HCT116 (cell line): ENCODE measurements around the gene POMGNT1. TPM values are rescaled to one million over a fixed set of nuclear protein-coding genes. Genes with fewer than 3 reads are reported as not detected.

Experiments
- ATAC-seq: fragments of 200-7000 bp; cut with Tn5 transposase; 2 replicates; pipeline ENCODE4 v1.9.1; 2020; ENCODE audit warnings: mild to moderate bottlenecking, moderate library complexity
- BruUV-seq: library from RNA; stranded (reverse); fragments of 400-500 nt; replicated peaks from 2 replicates; lab custom pipeline; 2021; lab: Mats Ljungman, UMichigan
- CTCF ChIA-PET: fragments of 300-600 bp; sonication (Branson Sonifier 250); formaldehyde crosslinking; loops from one replicate; lab custom pipeline; 2021; ENCODE audit warnings: antibody characterized with exemption; lab: Charles Lee
- POLR2A ChIA-PET: fragments of 300-600, 350-600 bp; sonication (Branson Sonifier 250); formaldehyde crosslinking; loops from one replicate; lab custom pipeline; 2021; ENCODE audit warnings: antibody characterized with exemption; lab: Charles Lee
- RAD21 ChIA-PET, 2 experiments: fragments of 300-600 bp; sonication (Branson Sonifier 250); formaldehyde crosslinking; loops; one replicate each; lab custom pipeline; 2023; ENCODE audit warnings: low total read pairs in 2 of 2; ENCODE audit not compliant: uncharacterized antibody in 2 of 2, unreplicated experiment in 2 of 2, low non-redundant PET in 1 of 2; lab: Charles Lee
- DNase-seq: peaks from one replicate; pipeline ENCODE4 v3.0.0-alpha.2; 2010; ENCODE audit warnings: low read depth, low spot score
- H2AFZ ChIP-seq: fragments of 200-600 bp; shearing (Covaris generic), sonication (generic); 2 replicates; pipeline ENCODE4 v1.6.1; 2017; ENCODE audit warnings: low read depth, mixed run types, mixed read lengths, antibody characterized with exemption, low read length; ENCODE audit not compliant: poor library complexity, severe bottlenecking
- H3K27ac ChIP-seq: 2 replicates; pipeline ENCODE4 v1.5.1; 2012; ENCODE audit warnings: low read depth, low read length
- H3K27me3 ChIP-seq: fragments of 200-600 bp; sonication (generic); 2 replicates; pipeline ENCODE4 v1.6.1; 2016; ENCODE audit warnings: mixed run types, low read length, mixed read lengths; ENCODE audit not compliant: insufficient read depth
- H3K36me3 ChIP-seq, 2 experiments: fragments of 200-500 bp in 1 of 2; fragments of 200-600 bp in 1 of 2; sonication (Bioruptor generic) in 1 of 2; sonication (generic) in 1 of 2; 2 replicates each; pipeline versions ENCODE4 v1.5.1 to v1.6.1; 2014 to 2016; ENCODE audit warnings: low read length in 2 of 2, inconsistent platforms in 1 of 2, mixed read lengths in 1 of 2, mixed run types in 1 of 2; ENCODE audit not compliant: insufficient read depth in 2 of 2, control insufficient read depth in 1 of 2
- H3K4me1 ChIP-seq, 2 experiments: fragments of 200-600 bp in 1 of 2; sonication (generic) in 1 of 2; 2 replicates each; pipeline versions ENCODE4 v1.5.1 to v1.6.1; 2012 to 2017; ENCODE audit warnings: low read length in 2 of 2, inconsistent platforms in 1 of 2, mild to moderate bottlenecking in 1 of 2, mixed read lengths in 1 of 2, mixed run types in 1 of 2, moderate library complexity in 1 of 2; ENCODE audit not compliant: insufficient read depth in 2 of 2, control insufficient read depth in 1 of 2
- H3K4me2 ChIP-seq: fragments of 200-600 bp; sonication (generic); 2 replicates; pipeline ENCODE4 v1.6.1; 2017; ENCODE audit warnings: mixed run types, low read length, mixed read lengths
- H3K4me3 ChIP-seq, 2 experiments: fragments of 200-600 bp in 1 of 2; sonication (generic) in 1 of 2; replicated peaks in 1 of 2; 2 replicates each; pipeline ENCODE4 v1.5.1; 2011 to 2016; ENCODE audit warnings: low read length in 2 of 2, control low read depth in 1 of 2, low read depth in 1 of 2, mild to moderate bottlenecking in 1 of 2, mixed read lengths in 1 of 2, mixed run types in 1 of 2
- H3K79me2 ChIP-seq: fragments of 200-600 bp; sonication (generic); 2 replicates; pipeline ENCODE4 v1.6.1; 2017; ENCODE audit warnings: mild to moderate bottlenecking, mixed run types, low read length, moderate library complexity, mixed read lengths; ENCODE audit not compliant: insufficient read depth
- H3K9ac ChIP-seq: fragments of 200-600 bp; sonication (generic); 2 replicates; pipeline ENCODE4 v1.6.1; 2016; ENCODE audit warnings: low read length, mixed read lengths
- H3K9me2 ChIP-seq: fragments of 200-600 bp; sonication (generic), shearing (Covaris generic); 2 replicates; pipeline ENCODE4 v1.6.1; 2017; ENCODE audit warnings: mixed run types, mild to moderate bottlenecking, moderate library complexity; ENCODE audit not compliant: insufficient read depth
- H3K9me3 ChIP-seq, 2 experiments: fragments of 200-500 bp in 1 of 2; fragments of 200-600 bp in 1 of 2; sonication (Bioruptor generic) in 1 of 2; sonication (generic) in 1 of 2; 2 replicates each; pipeline ENCODE4 v1.6.1; 2014 to 2017; ENCODE audit warnings: low read length in 2 of 2, mixed read lengths in 2 of 2, inconsistent platforms in 1 of 2, low read depth in 1 of 2, mild to moderate bottlenecking in 1 of 2, mixed run types in 1 of 2, moderate library complexity in 1 of 2; ENCODE audit not compliant: control insufficient read depth in 1 of 2, insufficient read depth in 1 of 2
- H4K20me1 ChIP-seq: fragments of 200-600 bp; sonication (generic), shearing (Covaris generic); 2 replicates; pipeline ENCODE4 v1.6.1; 2017; ENCODE audit warnings: mixed run types, mild to moderate bottlenecking, moderate library complexity; ENCODE audit not compliant: insufficient read depth
- EGR1 ChIP-seq: IDR thresholded peaks from 2 replicates; pipeline ENCODE4 v1.6.1; 2012; ENCODE audit warnings: low read depth
- ELF1 ChIP-seq: IDR thresholded peaks from 2 replicates; pipeline ENCODE4 v1.6.1; 2012; ENCODE audit warnings: low read depth, borderline replicate concordance
- EZH2 ChIP-seq: fragments of 200-600 bp; sonication (generic); IDR thresholded peaks from 2 replicates; pipeline ENCODE4 v1.6.1; 2017; ENCODE audit warnings: antibody characterized with exemption, mixed run types
- FOSL1 ChIP-seq: IDR thresholded peaks from 2 replicates; pipeline ENCODE4 v1.6.1; 2012; ENCODE audit warnings: low read depth
- POLR2A ChIP-seq: IDR thresholded peaks from 2 replicates; pipeline ENCODE4 v1.7.0; 2011; ENCODE audit warnings: borderline replicate concordance; ENCODE audit not compliant: insufficient read depth, insufficient read length; ENCODE audit errors: extremely low read depth
- POLR2AphosphoS5 ChIP-seq: IDR thresholded peaks from 2 replicates; pipeline ENCODE4 v1.6.1; 2011; ENCODE audit warnings: mild to moderate bottlenecking, low read depth, low read length, moderate library complexity
- SP1 ChIP-seq: IDR thresholded peaks from 2 replicates; pipeline ENCODE4 v1.6.1; 2012; ENCODE audit warnings: low read depth
- SRF ChIP-seq: IDR thresholded peaks from 2 replicates; pipeline ENCODE4 v1.6.1; 2012; ENCODE audit warnings: low read depth
- TCF7L2 ChIP-seq: IDR thresholded peaks from 2 replicates; pipeline ENCODE4 v1.7.0; 2011; ENCODE audit warnings: borderline replicate concordance, inconsistent platforms; ENCODE audit not compliant: insufficient read depth, insufficient read length; ENCODE audit errors: extremely low read depth
- YY1 ChIP-seq: IDR thresholded peaks from 2 replicates; pipeline ENCODE4 v1.6.1; 2011; ENCODE audit warnings: low read length, low read depth, moderate library complexity, mild to moderate bottlenecking; ENCODE audit not compliant: insufficient replicate concordance; ENCODE audit errors: extremely low read depth
- ZFX ChIP-seq: fragments of 450-650 bp; IDR thresholded peaks from 2 replicates; pipeline ENCODE4 v1.6.1; 2017
- ZNF274 ChIP-seq: fragments of 200-500 bp; sonication (Bioruptor generic); IDR thresholded peaks from 2 replicates; pipeline ENCODE4 v1.6.1; 2014; ENCODE audit warnings: mild to moderate bottlenecking, low read depth, low read length, inconsistent platforms
- intact Hi-C: fragments of 100-400 bp; cut with micrococcal nuclease; formaldehyde crosslinking; loops from 2 replicates; pipeline ENCODE4 v1.10.0; 2022
- total RNA-seq: library from RNA; stranded (reverse); gene quantifications from one replicate; pipeline ENCODE4 v1.2.1, GENCODE V29; 2021; ENCODE audit not compliant: unreplicated experiment
- TF ChIP-seq, protein P1 (sequence below): IDR thresholded peaks from 2 replicates; pipeline ENCODE4 v1.6.1; 2012
- TF ChIP-seq, protein P2 (sequence below), 3 experiments: fragments of 200-600 bp in 1 of 3; sonication (generic) in 1 of 3; IDR thresholded peaks in 2 of 3; conservative IDR thresholded peaks in 1 of 3; 2 replicates each; pipeline ENCODE4 v1.5.1; 2012 to 2017; ENCODE audit warnings: low read depth in 2 of 3, low read length in 2 of 3, antibody characterized with exemption in 1 of 3, borderline replicate concordance in 1 of 3, control low read depth in 1 of 3, mild to moderate bottlenecking in 1 of 3, mixed read lengths in 1 of 3, mixed run types in 1 of 3, moderate library complexity in 1 of 3; ENCODE audit not compliant: insufficient read depth in 1 of 3
- TF ChIP-seq, protein P3 (sequence below): IDR thresholded peaks from 2 replicates; pipeline ENCODE4 v1.6.1; 2012; ENCODE audit warnings: low read depth
- TF ChIP-seq, protein P4 (sequence below): IDR thresholded peaks from 2 replicates; pipeline ENCODE4 v1.6.1; 2012

The POMGNT1 gene
- total RNA-seq, 1 experiment from 2014 or later = 97.7 TPM

DNA sequence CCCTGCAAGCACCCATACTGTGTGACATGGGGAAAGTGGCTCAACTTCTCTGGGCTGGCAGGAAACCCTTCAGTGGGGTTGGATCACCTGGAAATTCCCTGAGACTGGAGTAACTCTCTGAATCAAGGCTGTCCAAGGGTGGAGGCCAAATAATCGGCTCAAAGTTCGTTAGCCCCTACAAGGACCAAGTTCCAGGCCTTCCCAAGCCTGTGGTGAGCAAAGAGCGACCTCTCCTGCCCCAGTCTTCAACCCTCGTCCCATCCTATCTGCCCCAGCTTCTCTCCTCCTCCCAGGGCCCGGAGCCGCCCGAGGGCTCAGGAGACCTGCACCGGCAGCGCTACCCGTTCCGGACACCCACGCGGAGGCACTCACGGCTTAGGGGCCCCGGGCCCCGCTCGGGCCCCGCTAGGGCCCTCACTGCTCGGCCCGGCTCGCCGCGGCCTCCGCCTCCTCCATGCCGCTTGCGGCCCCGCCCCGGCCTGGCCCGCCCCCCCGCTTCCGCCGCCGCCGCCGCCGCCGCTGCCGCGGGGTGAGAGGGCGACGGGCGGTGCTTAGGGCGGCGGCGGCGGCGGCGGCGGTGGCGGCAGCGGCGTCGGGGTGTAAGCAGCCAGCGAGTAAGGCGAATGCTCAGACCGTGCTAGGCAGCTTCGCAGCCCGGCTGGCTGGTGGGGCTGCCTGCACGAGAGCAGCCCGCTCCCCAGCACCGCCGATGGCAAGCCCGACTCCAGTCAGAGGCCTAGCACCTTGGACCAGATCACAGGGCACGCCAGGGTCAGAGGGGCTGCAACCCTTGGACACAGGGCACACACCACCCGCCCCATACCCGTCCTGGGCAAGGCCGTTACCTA lies at the start of gene POMGNT1 (continued):
- no peak for TF ChIP-seq SP1
- TF ChIP-seq EZH2 = no peak
- peak; percentile 40 for TF ChIP-seq POLR2A
- TF ChIP-seq, protein P1, sequence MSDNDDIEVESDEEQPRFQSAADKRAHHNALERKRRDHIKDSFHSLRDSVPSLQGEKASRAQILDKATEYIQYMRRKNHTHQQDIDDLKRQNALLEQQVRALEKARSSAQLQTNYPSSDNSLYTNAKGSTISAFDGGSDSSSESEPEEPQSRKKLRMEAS = peak; percentile 31
- TF ChIP-seq POLR2AphosphoS5 = peak; percentile 63
- no peak for TF ChIP-seq ELF1
- no peak for TF ChIP-seq ZNF274

DNA sequence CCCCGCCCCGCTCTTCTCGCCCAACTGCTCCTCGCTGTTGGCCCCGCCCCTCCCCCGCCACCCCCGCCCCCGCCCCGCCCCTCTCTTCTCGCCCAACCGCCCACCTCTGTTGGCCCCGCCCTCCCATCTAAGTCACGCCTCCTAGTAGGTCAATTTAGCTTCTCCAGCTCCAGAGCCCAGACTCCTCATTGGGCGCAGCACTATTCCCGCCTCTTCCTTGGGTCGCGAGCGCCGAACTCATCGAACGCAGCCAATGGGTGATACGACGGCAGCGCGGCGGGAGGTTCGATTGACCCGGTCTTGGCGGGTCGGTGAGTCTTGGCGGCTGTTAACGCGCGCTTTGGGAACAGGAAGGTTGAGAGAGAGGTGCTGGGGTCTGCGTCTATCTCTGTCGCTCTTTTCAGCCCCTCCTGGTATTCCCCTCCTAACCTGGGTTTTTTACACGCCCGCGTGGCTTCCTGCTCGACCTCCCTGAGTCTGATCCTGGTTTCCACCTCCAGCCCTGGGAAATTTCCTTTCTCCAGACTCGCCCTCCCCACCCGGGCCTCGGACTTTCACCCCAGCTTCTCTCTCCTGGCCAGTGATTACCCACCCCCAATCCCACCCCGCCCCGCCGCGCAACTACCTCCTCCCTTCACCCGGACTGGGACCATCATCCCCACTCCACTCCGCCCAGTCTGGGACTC lies 49.3 kb upstream of the POMGNT1 start, which contains the start of gene RAD54L:
Gene RAD54L (plus strand): TSS at position 328 of the 686 bp plus-strand sequence. CDS start 643 bp downstream, outside the sequence.
- Histone ChIP-seq H3K9me2 (no peaks in the 10 kb centered on the region), H3K4me1 (peaks cover 16 to 31% of the 10 kb centered on the region in 2 experiments), H4K20me1 (no peaks in the 10 kb centered on the region), H3K9me3 (no peaks in the 10 kb centered on the region), H3K4me3 (peak within 1 kb of the TSS; percentile 55 to 73), H3K36me3 (peaks cover 6 to 31% of the 10 kb centered on the region in 2 experiments; a peak in 2 of 4 replicates), H3K27me3 (no peaks in the 10 kb centered on the region), H2AFZ (peak within 1 kb of the TSS; percentile 39), H3K9ac (peak within 1 kb of the TSS; percentile 75), H3K4me2 (peak within 1 kb of the TSS; percentile 91), H3K27ac (peak within 1 kb of the TSS; percentile 78), H3K79me2 (peaks cover 42% of the 10 kb centered on the region)
- RAD21 ChIA-PET = interaction anchor here in 1 of 2 experiments (1.0 kb wide), 1 partner anchor 24 kb away, joined by 3 read pairs; no protein-coding TSS in a partner anchor
- no TSS peak for BruUV-seq
- POLR2A ChIA-PET = interaction anchor here (0.6 to 1.6 kb wide), 8 partner anchors 22 to 1526 kb away, joined by 3 to 11 read pairs (median 6); partner anchors contain the start of genes NSUN4 and PRDX1
- intact Hi-C loops = loop anchor here (2.0 kb wide), 1 partner anchor 101 kb away; no protein-coding TSS in a partner anchor
- DNase-seq (peak; percentile 98), ATAC-seq (peak; percentile 90)
- CTCF ChIA-PET = interaction anchor here (0.7 to 4.7 kb wide), 6 partner anchors 8 to 1193 kb away, joined by 3 to 48 read pairs (median 6); no protein-coding TSS in a partner anchor
- TF ChIP-seq SRF (peak; percentile 96), TCF7L2 (peak; percentile 28), EGR1 (0 out of 2 replicates have a peak, but pooled peaks have one; percentile 44), YY1 (peak; percentile 81), ZFX (no peak), ELF1 (no peak; the same call in 1 of the 2 replicates), EZH2 (no peak), FOSL1 (no peak), POLR2AphosphoS5 (peak; percentile 64)
- TF ChIP-seq, protein P2, sequence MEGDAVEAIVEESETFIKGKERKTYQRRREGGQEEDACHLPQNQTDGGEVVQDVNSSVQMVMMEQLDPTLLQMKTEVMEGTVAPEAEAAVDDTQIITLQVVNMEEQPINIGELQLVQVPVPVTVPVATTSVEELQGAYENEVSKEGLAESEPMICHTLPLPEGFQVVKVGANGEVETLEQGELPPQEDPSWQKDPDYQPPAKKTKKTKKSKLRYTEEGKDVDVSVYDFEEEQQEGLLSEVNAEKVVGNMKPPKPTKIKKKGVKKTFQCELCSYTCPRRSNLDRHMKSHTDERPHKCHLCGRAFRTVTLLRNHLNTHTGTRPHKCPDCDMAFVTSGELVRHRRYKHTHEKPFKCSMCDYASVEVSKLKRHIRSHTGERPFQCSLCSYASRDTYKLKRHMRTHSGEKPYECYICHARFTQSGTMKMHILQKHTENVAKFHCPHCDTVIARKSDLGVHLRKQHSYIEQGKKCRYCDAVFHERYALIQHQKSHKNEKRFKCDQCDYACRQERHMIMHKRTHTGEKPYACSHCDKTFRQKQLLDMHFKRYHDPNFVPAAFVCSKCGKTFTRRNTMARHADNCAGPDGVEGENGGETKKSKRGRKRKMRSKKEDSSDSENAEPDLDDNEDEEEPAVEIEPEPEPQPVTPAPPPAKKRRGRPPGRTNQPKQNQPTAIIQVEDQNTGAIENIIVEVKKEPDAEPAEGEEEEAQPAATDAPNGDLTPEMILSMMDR (IDR thresholded peaks at IDR 0.05 in 2 of 3, conservative IDR thresholded peaks at IDR 0.05 in 1 of 3; ENCODE audit: borderline replicate concordance in 1 of 3, insufficient read depth in 1 of 3, low read depth in 2 of 3, low read length in 2 of 3) = no peak
- TF ChIP-seq, protein P1 = peak; percentile 87
- TF ChIP-seq, protein P3, sequence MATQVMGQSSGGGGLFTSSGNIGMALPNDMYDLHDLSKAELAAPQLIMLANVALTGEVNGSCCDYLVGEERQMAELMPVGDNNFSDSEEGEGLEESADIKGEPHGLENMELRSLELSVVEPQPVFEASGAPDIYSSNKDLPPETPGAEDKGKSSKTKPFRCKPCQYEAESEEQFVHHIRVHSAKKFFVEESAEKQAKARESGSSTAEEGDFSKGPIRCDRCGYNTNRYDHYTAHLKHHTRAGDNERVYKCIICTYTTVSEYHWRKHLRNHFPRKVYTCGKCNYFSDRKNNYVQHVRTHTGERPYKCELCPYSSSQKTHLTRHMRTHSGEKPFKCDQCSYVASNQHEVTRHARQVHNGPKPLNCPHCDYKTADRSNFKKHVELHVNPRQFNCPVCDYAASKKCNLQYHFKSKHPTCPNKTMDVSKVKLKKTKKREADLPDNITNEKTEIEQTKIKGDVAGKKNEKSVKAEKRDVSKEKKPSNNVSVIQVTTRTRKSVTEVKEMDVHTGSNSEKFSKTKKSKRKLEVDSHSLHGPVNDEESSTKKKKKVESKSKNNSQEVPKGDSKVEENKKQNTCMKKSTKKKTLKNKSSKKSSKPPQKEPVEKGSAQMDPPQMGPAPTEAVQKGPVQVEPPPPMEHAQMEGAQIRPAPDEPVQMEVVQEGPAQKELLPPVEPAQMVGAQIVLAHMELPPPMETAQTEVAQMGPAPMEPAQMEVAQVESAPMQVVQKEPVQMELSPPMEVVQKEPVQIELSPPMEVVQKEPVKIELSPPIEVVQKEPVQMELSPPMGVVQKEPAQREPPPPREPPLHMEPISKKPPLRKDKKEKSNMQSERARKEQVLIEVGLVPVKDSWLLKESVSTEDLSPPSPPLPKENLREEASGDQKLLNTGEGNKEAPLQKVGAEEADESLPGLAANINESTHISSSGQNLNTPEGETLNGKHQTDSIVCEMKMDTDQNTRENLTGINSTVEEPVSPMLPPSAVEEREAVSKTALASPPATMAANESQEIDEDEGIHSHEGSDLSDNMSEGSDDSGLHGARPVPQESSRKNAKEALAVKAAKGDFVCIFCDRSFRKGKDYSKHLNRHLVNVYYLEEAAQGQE = no peak
- TF ChIP-seq, protein P4, sequence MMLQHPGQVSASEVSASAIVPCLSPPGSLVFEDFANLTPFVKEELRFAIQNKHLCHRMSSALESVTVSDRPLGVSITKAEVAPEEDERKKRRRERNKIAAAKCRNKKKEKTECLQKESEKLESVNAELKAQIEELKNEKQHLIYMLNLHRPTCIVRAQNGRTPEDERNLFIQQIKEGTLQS = no peak
